Brain pericyte (primary cell): ENCODE results near the gene CHD6.
A peak's percentile ranks its signal among the peaks of the same experiment; 100 is the strongest.

ENCODE experiments used
- DNase-seq: peaks from one replicate; pipeline ENCODE4 v3.0.0-alpha.2; 2012; ENCODE audit warnings: low read depth, low spot score

Gene CHD6

GRCh38 chr20:41509316-41510200 is 108.6 kb downstream of the CHD6 start:
- DNase-seq = no peak

DNA sequence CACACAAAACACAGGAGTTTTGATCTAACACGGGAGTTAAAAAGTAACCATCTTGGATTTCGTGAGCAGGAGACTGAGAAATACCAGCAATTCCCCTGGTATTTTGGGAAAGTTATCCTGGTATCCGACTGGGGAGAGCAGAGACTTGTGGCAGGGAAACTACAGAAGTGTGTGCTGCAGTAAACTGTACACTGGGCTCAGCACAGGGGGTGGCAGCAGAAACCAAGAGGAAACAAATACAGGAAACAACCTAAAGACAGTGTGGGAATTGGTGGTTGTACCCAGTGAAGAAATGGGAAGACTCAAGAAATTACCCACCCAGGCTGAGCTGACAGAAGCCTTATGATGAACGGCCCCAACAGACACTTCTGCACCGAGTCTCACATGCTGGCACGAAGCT is 109.8 kb downstream of the CHD6 start:
- DNase-seq = no peak

DNA sequence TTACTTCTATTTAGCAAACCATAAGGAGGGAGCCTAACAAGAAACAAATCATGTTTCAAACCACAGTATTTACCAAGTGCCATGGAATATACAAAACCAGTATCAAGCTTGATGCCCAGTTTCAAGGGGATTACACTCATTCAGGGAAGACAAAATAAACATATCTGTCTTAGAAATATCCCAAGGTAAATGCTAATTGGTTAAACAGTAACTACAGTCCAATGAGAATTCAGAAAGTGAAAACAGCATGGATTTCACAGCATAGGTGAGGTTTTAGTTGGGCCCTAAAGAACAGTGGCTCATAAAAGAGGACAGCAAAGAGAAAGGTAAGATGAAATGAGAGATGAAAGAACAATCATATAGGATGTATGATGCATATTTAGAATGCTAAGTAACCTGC is 110.3 kb downstream of the CHD6 start:
- DNase-seq = no peak

DNA sequence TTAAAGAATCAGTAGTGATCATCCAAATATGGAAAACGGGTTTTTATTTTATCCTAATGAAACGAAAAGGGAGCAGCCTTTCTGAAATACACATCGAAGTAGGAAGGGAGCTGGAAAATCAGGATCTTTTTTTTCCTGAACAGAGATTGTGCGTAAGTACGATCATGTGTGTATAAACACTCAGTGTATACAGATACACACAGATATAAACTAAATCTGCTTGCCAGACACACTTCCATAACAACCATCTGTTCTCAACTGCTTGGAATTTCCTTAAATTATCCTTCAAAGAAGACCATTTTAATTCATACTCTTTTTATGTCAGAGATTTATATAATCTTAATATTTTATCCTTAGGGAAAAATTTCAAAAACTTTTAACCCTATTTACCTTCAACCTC is 110.7 kb downstream of the CHD6 start:
- no peak for DNase-seq

DNA sequence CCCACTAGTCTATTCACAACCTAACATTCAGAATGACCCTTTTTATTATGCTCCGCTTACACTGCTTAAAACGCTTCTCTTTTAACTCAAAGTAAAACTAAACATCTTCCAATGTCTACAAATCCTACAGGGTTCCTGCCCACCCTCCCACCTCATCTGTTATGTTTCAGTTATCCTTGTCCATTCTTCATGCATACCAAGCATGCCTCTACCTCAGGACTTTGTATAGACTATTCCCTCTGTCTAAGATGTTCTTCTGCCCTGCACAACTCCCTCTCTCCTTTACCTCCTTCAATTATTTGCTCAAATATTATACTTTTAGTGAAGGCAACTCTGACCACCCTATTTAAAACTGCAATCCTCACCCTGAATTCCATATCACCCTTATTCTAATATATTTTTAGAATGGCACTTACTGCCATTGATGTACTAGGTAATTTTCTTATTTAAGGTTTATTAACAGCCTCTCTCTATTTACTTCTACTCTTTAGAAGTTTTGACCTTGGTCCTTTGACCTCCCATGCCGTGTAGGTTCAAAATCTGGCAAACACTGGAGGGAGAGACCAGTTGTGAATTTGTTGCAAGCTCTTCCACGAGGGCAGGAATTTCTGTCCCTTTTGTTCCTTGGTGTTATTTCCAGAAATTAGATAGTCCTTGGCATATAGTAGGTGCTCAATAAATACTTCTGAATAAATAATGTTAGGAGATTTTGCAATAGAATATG is 111.8 kb downstream of the CHD6 start:
- no peak for DNase-seq

- no peak for DNase-seq
Observed at GRCh38 chr20:41505184-41505583, 113.0 kb downstream of the CHD6 start.

DNA sequence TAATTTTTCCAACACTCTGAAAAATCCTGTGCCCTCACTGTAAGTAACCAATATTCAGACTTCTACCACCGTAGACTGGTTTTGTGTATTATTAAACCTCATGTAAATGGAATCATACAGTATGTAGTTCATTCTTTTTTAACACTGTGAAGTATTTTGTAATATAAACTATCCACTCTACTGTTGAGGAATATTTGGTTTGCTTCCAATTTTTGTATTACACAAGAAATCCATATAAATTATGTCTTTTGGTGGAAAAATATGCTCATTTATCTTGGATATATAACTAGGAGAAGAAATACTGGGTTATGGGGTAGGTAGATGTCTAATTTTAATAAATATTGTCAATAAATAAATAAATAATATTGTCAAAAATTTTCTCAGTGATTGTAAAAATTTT is 116.8 kb downstream of the CHD6 start:
- DNase-seq = no peak

- no peak for DNase-seq
Observed at GRCh38 chr20:41499961-41500725, 118.0 kb downstream of the CHD6 start.

DNA sequence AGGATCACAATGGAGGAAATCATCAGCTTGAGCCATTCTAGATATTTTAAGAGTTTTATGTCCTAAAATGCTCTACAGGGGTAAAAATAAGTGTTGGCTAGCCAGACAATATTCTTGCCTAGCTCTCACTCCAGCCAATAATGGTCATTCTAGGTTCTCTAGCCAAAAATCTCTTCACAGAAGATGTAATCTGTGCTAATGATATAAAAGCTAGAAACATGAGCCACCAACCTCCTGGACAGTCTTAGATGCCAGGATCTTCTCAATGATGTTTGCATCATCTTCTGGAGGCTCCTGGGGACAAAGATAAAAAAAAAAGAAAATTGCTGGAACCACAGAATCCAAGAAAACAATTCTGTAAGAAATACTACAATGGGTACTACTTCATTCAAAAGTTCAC is 119.1 kb downstream of the CHD6 start:
- DNase-seq = no peak

- no peak for DNase-seq
Observed at GRCh38 chr20:41497186-41497895, 120.8 kb downstream of the CHD6 start.

GRCh38 chr20:41494451-41494850 is 123.7 kb downstream of the CHD6 start:
- no peak for DNase-seq

DNA sequence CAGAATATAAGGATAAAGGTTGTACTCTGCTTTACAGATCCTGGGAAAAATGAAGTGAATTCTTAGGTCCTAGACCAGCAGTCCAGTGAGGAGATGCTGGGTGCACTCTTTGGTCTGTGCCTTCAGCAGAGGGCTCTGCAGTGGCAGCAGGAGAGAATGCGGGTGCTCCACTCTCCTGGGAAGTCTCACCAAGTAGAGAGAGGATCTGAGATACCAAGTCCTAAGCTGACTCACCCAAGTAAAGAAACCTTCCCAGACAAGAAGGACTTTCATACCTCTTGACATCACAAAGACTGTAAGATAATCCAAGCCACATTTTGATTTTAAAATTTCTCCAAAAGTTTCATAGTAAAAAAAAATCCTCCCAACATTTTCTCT is 134.6 kb downstream of the CHD6 start:
- no peak for DNase-seq

DNA sequence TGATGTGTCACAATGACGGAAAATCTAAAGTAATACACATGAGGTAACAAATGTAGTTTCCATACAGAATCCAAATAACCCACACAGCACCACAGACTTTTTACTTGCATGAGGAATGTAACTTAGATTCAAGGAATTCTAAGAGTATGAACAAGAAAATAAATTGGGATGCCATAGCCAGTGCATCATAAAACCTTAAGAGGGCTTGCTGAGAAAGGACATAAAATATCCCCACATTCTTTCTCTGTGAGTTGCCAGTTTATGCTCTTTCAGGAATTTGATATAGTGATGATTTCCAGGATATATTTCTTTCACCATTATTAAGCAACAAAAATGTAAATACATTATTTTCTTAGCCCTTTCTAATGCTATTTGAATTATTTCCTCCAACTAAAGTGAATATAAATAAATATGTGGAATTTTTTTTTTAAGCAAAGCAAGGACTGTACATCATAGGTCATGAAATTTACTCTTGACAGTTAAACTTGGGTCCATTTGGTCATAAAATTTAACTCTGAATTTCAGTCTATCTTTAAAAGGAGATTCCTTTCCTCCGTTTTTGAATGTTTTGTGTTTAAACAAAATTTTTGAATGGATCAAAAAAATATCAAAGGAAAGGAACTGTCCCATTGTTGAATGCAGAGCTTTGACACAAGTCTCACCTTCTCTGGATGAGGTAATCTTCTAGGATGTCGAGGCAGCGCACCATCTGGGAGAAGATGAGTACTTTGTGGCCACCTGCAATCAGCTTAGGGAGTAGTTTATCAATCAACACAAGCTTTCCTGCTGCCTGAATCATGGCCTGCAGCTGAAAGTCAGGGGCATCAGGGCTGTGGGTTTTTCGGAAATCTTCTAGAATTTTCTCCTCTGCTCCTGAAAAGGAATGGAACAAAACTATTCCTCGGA is 135.3 kb downstream of the CHD6 start:
- no peak for DNase-seq

GRCh38 chr20:41480054-41480770 is 138.0 kb downstream of the CHD6 start:
- DNase-seq = no peak

- no peak for DNase-seq
Observed at GRCh38 chr20:41479113-41479512, 139.1 kb downstream of the CHD6 start.

DNA sequence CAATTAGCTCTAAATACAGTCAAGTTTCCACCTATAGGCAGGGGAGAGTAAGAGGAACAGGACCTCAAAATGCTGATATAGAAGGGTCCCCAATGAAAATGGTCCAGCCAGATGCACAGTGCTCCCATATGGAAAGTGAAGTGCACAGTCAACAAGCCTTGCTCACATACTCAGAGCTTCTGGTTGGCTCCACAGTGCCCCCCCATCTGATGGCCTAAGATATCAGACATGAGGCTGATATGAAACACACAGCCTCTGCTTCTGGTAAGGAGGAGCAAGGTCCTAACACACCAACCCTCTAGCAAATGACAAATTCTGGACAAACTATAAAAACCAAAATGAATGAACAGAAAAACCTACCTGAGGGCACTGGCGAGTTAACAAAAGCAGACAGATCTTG is 140.2 kb downstream of the CHD6 start:
- no peak for DNase-seq

- no peak for DNase-seq
Observed at GRCh38 chr20:41476446-41476845, 141.7 kb downstream of the CHD6 start.

DNA sequence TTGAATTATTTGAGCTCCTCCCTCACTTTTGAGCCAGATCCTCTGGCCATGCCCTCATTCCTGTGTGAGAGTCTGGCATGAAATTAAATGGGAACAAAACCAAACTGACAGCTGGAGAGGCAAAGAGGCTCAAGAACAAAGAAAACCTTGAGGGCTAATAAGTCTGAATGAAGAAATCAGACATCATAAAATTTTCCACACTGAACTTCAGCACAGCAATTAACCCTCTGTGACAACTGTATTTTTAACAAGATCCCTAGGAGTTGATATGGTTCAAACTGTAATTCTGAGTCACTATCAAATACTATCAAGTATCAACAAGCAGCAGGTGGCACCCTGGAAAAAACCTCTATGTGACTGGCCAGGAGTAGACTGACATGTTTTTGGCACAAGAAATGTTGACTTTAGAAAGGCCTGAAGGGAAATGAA is 142.2 kb downstream of the CHD6 start:
- peak; percentile 68 for DNase-seq

GRCh38 chr20:41475503-41475902 is 142.7 kb downstream of the CHD6 start:
- DNase-seq = no peak
